BJ (cell line): Measurements from ENCODE around the gene SPAG16. TPM values are rescaled to one million over a fixed set of nuclear protein-coding genes. Genes with fewer than 3 reads are reported as not detected.

Experiments used
- CTCF ChIA-PET: fragments of 350-600 bp; formaldehyde crosslinking; extraction: SDS; loops from one replicate; lab custom pipeline; 2021; ENCODE audit warnings: antibody characterized with exemption, inconsistent platforms; lab: Yijun Ruan, JAX
- POLR2A ChIA-PET: fragments of 300-600 bp; sonication (Branson Sonifier 250); formaldehyde crosslinking; extraction: SDS; loops from one replicate; lab custom pipeline; 2021; ENCODE audit warnings: antibody characterized with exemption; lab: Charles Lee
- DNase-seq: peaks from one replicate; pipeline ENCODE4 v3.0.0-alpha.2; 2011; ENCODE audit warnings: low read depth
- H3K27me3 ChIP-seq: 2 replicates; pipeline ENCODE4 v1.6.0; 2011; ENCODE audit warnings: low read length; ENCODE audit not compliant: control insufficient read depth, insufficient read depth
- H3K36me3 ChIP-seq: 2 replicates; pipeline ENCODE4 v1.5.1; 2011; ENCODE audit warnings: low read length; ENCODE audit not compliant: control insufficient read depth, insufficient read depth
- H3K4me3 ChIP-seq: 2 replicates; pipeline ENCODE4 v1.5.1; 2011; ENCODE audit warnings: low read depth, mild to moderate bottlenecking, control low read depth, low read length
- CTCF ChIP-seq: IDR thresholded peaks from 2 replicates; pipeline ENCODE4 v1.5.1; 2011; ENCODE audit warnings: low read depth, mild to moderate bottlenecking, control low read depth, inconsistent platforms, low read length, moderate library complexity; ENCODE audit not compliant: insufficient read depth
- polyA plus RNA-seq: library from polyadenylated mRNA; depleted of rRNA; stranded (reverse); fragments of >200 nt; gene quantifications from 2 replicates; pipeline ENCODE4 v1.2.3, GENCODE V29; 2011

The SPAG16 gene
- polyA plus RNA-seq, 1 experiment = 11.0 TPM

DNA sequence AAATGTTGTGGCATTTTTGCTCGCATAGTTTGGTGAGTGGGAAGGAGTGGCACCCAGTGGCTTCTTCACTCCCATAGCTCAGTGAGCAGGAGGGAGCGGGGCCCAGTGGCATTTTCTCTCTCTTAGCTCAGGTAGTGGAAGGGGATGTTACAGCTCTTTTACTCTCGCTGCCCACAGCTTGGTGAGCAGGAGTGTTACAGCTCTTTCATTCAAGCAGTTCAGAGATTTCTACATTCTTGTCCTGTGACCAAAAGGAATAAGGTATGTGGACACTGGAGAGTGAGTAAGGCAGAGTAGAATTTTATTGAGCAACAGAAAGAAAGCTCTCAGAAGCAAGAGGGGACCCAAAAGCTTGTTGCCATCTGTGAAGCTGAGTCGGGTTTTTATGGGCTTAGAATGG is 192.4 kb downstream of the SPAG16 start:
- H3K27me3 ChIP-seq = no peaks in the 10 kb centered on the region
- CTCF ChIA-PET = no interaction called here
- H3K36me3 ChIP-seq = no peaks in the 10 kb centered on the region
- POLR2A ChIA-PET = no interaction called here
- H3K4me3 ChIP-seq = no peak overlapping the region
- peak; percentile 9 for DNase-seq
- TF ChIP-seq CTCF = no peak

DNA sequence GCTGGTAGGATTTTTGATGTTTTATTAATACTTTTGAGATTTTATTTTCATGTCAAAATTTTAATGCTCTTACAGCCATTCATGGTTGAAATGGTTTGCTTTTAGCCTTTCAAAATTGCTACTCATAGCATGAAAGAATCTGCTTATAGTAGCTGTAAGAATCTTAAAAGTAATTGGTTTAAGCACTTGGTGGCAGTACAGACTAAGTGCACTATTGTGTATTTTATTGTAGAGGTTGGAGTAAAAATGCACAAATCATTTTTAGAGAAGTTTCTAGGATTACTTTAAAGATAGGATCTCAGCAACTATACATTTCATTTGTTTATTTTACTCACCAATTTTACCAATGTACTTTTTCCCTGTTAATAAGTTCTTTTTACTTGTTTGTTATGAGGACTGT is 205.8 kb downstream of the SPAG16 start:
- no peak for DNase-seq
- ChIA-PET CTCF (no interaction called here), POLR2A (no interaction called here)
- Histone ChIP-seq H3K36me3 (no peaks in the 10 kb centered on the region), H3K27me3 (no peaks in the 10 kb centered on the region), H3K4me3 (no peak overlapping the region)
- no peak for TF ChIP-seq CTCF

DNA sequence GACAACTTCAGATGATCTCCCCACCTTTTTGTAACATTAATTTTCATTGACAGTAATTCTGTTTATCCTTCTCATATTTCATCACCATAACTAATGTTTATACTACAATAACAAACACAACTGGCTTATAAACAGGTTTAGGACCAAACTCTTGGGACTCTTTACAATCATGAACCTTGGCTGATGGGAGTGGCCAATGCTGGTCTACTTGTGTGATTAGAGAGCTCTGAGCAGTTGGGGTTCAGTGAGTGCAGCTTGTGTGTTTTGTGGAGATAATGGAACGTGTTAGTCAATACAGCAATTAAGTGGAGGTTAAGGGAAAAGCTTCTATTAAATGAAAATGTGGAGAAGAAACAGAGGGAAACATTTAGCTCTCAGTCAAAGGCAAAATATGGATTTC is 207.1 kb downstream of the SPAG16 start:
- Histone ChIP-seq H3K36me3 (no peaks in the 10 kb centered on the region), H3K4me3 (no peak overlapping the region), H3K27me3 (no peaks in the 10 kb centered on the region)
- no peak for TF ChIP-seq CTCF
- DNase-seq = no peak
- ChIA-PET CTCF (no interaction called here), POLR2A (no interaction called here)

- POLR2A ChIA-PET = no interaction called here
These were observed 212.0 kb downstream of the SPAG16 start for GRCh38 chr2:213496226-213496625.

GRCh38 chr2:213500881-213501280 is 216.6 kb downstream of the SPAG16 start:
- ChIA-PET CTCF (no interaction called here), POLR2A (no interaction called here)
- no peaks in the 10 kb centered on the region for H3K27me3 ChIP-seq
- TF ChIP-seq CTCF = no peak
- no peak overlapping the region for H3K4me3 ChIP-seq
- no peaks in the 10 kb centered on the region for H3K36me3 ChIP-seq
- no peak for DNase-seq

More at GRCh38 chr2:213496226-213496625, 212.0 kb downstream of the SPAG16 start:
- DNase-seq = no peak
- Histone ChIP-seq H3K27me3 (no peaks in the 10 kb centered on the region), H3K36me3 (no peaks in the 10 kb centered on the region), H3K4me3 (no peak overlapping the region)
- CTCF ChIA-PET = no interaction called here
- no peak for TF ChIP-seq CTCF
